Breast epithelium (tissue), 3 donors: Measurements from ENCODE around the gene GPX5.

ENCODE experiments used
- CTCF ChIP-seq, 3 donors: fragments of 450-650 bp; IDR thresholded peaks; one replicate each; pipeline ENCODE4 v1.5.1; 2016 to 2017; ENCODE audit warnings: antibody characterized with exemption in 3 of 3, mild to moderate bottlenecking in 3 of 3, moderate library complexity in 3 of 3
- POLR2A ChIP-seq: fragments of 450-650 bp; IDR thresholded peaks from one replicate; pipeline ENCODE4 v1.6.1; 2016; ENCODE audit warnings: antibody characterized with exemption, mild to moderate bottlenecking, moderate library complexity

GRCh38 chr6:28553384-28553985 is 27.8 kb downstream of the GPX5 start:
- no peak for TF ChIP-seq CTCF (IDR thresholded peaks at IDR 0.05)
- TF ChIP-seq POLR2A, result no peak
